DMS153 treated with DMSO at 0.1 percent for 48 hours (cell line): Measurements from ENCODE around the gene DPYSL5.
"Not testable (repeated sequence)": the region's sequence is repeated elsewhere in the genome, so short reads cannot be mapped to it uniquely, and the experiment has no call there.

Source experiments
- DNase-seq: peaks from one replicate; lab custom pipeline; 2025; ENCODE audit not compliant: unreplicated experiment; lab: John Stamatoyannopoulos, UW

The DPYSL5 gene

GRCh38 chr2:26873286-26873983 is 25.5 kb downstream of the DPYSL5 start:
- DNase-seq, result no peak

DNA sequence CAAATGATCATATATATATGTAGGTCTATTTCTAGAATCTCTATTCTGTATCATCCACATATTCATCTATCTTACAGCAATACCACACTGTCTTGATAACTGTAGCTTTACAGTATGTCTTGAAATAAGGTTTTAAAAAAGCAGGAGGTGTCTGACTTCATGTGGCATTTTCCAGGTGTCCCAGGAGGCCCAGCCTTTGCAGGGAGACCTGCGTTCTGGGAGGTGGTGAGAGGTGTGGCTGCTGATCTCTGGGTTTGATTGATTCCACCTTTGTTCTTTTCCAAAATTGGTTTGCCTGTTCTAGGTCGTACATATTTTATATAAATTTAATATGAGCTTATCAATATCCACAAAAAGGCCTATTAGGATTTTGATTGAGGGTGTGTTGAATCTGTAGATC is 26.6 kb downstream of the DPYSL5 start:
- no peak for DNase-seq

- DNase-seq, result no peak
Observed at GRCh38 chr2:26875065-26875634, 27.2 kb downstream of the DPYSL5 start.

DNA sequence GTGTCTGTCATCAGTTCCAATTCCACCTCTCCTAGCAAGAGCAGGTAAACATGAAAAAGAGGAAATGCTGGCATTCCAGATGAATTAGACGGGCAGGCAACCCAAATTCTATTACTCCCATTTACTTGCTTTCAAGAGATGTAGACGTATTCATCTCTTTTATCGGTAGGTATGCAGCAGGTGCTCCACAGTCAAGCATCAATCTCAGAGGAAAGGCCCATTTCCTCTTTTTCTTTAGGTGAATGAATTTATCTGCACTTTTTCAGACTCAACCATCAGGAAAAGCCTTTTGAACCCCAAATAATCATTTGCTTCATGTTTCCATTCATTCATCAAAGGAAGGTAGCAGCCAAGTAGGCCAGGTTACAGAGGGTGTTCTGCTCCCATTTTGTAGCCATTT is 27.9 kb downstream of the DPYSL5 start:
- no peak for DNase-seq

- DNase-seq, result no peak
Observed at GRCh38 chr2:26876260-26876659, 28.3 kb downstream of the DPYSL5 start.

- no peak for DNase-seq
Observed at GRCh38 chr2:26877276-26877675, 29.3 kb downstream of the DPYSL5 start.

- DNase-seq, result no peak
Observed at GRCh38 chr2:26880161-26880560, 32.2 kb downstream of the DPYSL5 start.

GRCh38 chr2:26880910-26881435 is 33.0 kb downstream of the DPYSL5 start:
- DNase-seq, result no peak

- DNase-seq, result not testable (repeated sequence)
Observed at GRCh38 chr2:26882220-26882619, 34.3 kb downstream of the DPYSL5 start.

GRCh38 chr2:26883956-26884355 is 36.0 kb downstream of the DPYSL5 start:
- DNase-seq, result no peak

- no peak for DNase-seq
Observed at GRCh38 chr2:26884486-26884885, 36.6 kb downstream of the DPYSL5 start.

GRCh38 chr2:26885651-26886329 is 37.9 kb downstream of the DPYSL5 start:
- no peak for DNase-seq

DNA sequence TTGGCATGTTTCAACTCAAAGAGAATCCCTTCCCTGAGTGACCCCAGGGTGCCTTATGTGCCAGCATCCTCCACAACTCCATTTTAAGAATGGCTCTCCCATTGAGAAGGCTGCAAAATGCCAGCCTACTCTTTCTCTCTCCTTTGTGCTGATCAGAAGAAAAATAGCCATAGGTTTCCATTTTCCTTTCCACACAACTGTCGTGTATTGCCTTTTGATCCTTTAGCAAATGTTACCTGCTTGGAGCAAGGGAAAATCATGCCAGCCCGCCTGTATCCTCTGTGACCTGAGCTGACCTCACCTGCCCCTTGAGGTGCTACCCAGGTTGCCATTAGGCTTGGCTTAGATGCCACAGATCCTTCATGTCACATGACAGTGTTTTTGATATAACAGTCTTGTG is 38.8 kb downstream of the DPYSL5 start:
- no peak for DNase-seq

DNA sequence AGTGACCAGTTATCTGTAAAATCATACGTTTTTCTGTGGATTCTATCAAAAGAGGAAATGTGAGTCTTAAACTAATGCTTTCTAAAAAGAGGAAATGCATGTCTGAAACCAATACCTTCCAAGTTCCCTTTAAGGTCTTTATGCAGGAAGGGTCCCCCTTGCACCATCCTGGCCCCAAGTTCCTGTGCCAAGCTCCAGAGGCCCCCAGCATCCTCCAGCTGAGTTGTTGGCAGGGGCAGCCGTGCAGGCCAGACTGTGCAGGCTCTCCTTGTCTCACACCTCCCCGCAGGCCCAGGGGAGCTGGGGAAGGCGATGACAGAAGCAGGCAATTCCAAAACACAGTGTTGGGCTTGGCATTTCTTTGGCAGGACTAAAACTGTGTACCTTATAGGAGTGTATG is 39.2 kb downstream of the DPYSL5 start:
- no peak for DNase-seq

- no peak for DNase-seq
Observed at GRCh38 chr2:26889796-26890195, 41.9 kb downstream of the DPYSL5 start.

- DNase-seq, result no peak
Observed at GRCh38 chr2:26890341-26891000, 42.5 kb downstream of the DPYSL5 start.

DNA sequence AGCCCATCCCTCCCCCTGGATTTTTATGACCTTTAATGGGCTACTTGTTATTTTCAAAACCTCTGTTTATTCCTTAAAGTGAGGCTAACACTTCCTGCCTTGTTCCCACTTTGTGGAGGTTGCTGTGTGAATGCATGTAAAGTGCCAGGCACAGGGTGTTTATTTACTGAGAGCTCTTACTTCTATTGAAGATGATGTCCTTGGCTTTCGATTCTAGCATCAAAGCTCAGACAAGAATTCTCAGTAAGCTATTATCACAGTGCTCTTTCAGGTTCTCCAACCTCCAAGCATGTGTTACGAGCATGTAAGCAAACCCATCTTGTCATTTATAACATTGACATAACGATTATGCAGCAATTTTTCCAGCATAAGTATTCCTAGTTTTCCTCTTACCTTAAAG is 44.2 kb downstream of the DPYSL5 start:
- DNase-seq, result no peak

- no peak for DNase-seq
Observed at GRCh38 chr2:26892922-26893524, 45.1 kb downstream of the DPYSL5 start.

DNA sequence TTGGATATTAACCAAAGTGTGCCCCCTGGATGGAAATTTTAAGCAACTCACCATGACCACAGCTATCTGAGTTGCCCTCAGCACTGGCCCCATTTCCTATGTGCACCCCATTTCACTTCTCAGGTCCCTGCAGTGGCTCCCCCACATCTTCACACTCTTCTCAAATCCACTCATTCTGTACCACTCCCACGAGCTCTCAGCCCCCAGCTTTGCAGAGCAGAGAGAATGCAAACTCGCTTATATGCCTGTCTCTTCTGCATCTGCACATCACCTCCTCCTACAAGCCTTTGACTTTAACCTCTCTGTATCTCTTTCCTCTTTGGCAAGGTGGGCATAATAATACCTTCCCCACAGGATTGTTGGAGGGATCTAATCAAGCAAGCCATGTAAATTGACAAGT is 46.2 kb downstream of the DPYSL5 start:
- DNase-seq, result no peak

GRCh38 chr2:26897807-26898479 is 50.0 kb downstream of the DPYSL5 start:
- no peak for DNase-seq
